Panc1 (cell line): ENCODE data around the gene WDR88. TPM values are rescaled to one million over a fixed set of nuclear protein-coding genes. Genes with fewer than 3 reads are reported as not detected.

Source experiments
- ATAC-seq: fragments of 200-7000 bp; cut with Tn5 transposase; 2 replicates; pipeline ENCODE4 v1.9.1; 2020; ENCODE audit warnings: mild to moderate bottlenecking, moderate library complexity
- BruUV-seq: library from RNA; stranded (reverse); fragments of 400-500 nt; replicated peaks from 2 replicates; lab custom pipeline; 2021; lab: Mats Ljungman, UMichigan
- CTCF ChIA-PET: fragments of 300-600 bp; sonication (Branson Sonifier 250); formaldehyde crosslinking; loops from one replicate; lab custom pipeline; 2022; ENCODE audit warnings: antibody characterized with exemption; lab: Charles Lee
- POLR2A ChIA-PET: fragments of 300-600 bp; sonication (Branson Sonifier 250); formaldehyde crosslinking; loops from one replicate; lab custom pipeline; 2022; ENCODE audit warnings: antibody characterized with exemption; lab: Charles Lee
- DNase-seq: peaks from one replicate; pipeline ENCODE4 v3.0.0-alpha.2; 2010; ENCODE audit warnings: low read depth, low spot score
- H3K27ac ChIP-seq: 2 replicates; pipeline ENCODE4 v1.5.1; 2011; ENCODE audit warnings: mild to moderate bottlenecking, low read length, inconsistent platforms
- H3K27me3 ChIP-seq: fragments of 200-500 bp; sonication (Bioruptor generic); 2 replicates; pipeline ENCODE4 v1.6.0; 2014; ENCODE audit warnings: low read length, inconsistent platforms; ENCODE audit not compliant: control insufficient read depth, insufficient read depth
- H3K36me3 ChIP-seq: fragments of 200-500 bp; sonication (Bioruptor generic); 2 replicates; pipeline ENCODE4 v1.5.1; 2014; ENCODE audit warnings: inconsistent platforms, mild to moderate bottlenecking, low read length, moderate library complexity; ENCODE audit not compliant: control insufficient read depth, insufficient read depth
- H3K4me1 ChIP-seq: 2 replicates; pipeline ENCODE4 v1.5.1; 2011; ENCODE audit warnings: inconsistent platforms, mild to moderate bottlenecking, low read length, moderate library complexity; ENCODE audit not compliant: control insufficient read depth, insufficient read depth
- H3K4me3 ChIP-seq, 2 experiments: 2 replicates each; pipeline ENCODE4 v1.5.1; 2011 to 2012; ENCODE audit warnings: low read depth in 2 of 2, low read length in 2 of 2, mild to moderate bottlenecking in 2 of 2, inconsistent platforms in 1 of 2, moderate library complexity in 1 of 2
- H3K9me3 ChIP-seq: fragments of 200-500 bp; sonication (Bioruptor generic); 2 replicates; pipeline ENCODE4 v1.5.1; 2014; ENCODE audit warnings: low read depth, mild to moderate bottlenecking, inconsistent platforms, low read length, moderate library complexity; ENCODE audit not compliant: control insufficient read depth, insufficient read depth
- POLR2AphosphoS5 ChIP-seq: IDR thresholded peaks from 2 replicates; pipeline ENCODE4 v1.6.1; 2012; ENCODE audit warnings: mild to moderate bottlenecking, low read depth, low read length, moderate library complexity
- REST ChIP-seq, 2 experiments: IDR thresholded peaks; 2 replicates each; pipeline ENCODE4 v1.6.1; 2011 to 2012; ENCODE audit warnings: low read depth in 2 of 2, control low read depth in 1 of 2, low read length in 1 of 2, mild to moderate bottlenecking in 1 of 2, moderate library complexity in 1 of 2; ENCODE audit not compliant: insufficient read depth in 1 of 2
- SIN3A ChIP-seq: IDR thresholded peaks from 2 replicates; pipeline ENCODE4 v1.6.1; 2012; ENCODE audit warnings: low read depth, mild to moderate bottlenecking, low read length, moderate library complexity, borderline replicate concordance; ENCODE audit not compliant: insufficient read depth
- TCF7L2 ChIP-seq: IDR thresholded peaks from 2 replicates; pipeline ENCODE4 v1.6.1; 2011; ENCODE audit warnings: mild to moderate bottlenecking, low read depth, low read length, inconsistent platforms
- in situ Hi-C: cut with HindIII; loops from 2 replicates; pipeline ENCODE4 v1.10.0; 2016; ENCODE audit warnings: low sequenced_read_pairs, low pct_unique_long_range_greater_than_20kb
- intact Hi-C: fragments of 100-400 bp; cut with micrococcal nuclease; formaldehyde crosslinking; loops from one replicate; pipeline ENCODE4 v1.10.0; 2022; ENCODE audit not compliant: unreplicated experiment
- total RNA-seq: library from RNA; stranded (reverse); gene quantifications from one replicate; pipeline ENCODE4 v1.2.1, GENCODE V29; 2021; ENCODE audit not compliant: unreplicated experiment
- TF ChIP-seq, protein P1 (sequence below): fragments of 450-650 bp; IDR thresholded peaks from 2 replicates; pipeline ENCODE4 v1.5.1; 2017; ENCODE audit warnings: mild to moderate bottlenecking

WDR88 gene
- total RNA-seq, 1 experiment from 2014 or later: 0.31 TPM

DNA sequence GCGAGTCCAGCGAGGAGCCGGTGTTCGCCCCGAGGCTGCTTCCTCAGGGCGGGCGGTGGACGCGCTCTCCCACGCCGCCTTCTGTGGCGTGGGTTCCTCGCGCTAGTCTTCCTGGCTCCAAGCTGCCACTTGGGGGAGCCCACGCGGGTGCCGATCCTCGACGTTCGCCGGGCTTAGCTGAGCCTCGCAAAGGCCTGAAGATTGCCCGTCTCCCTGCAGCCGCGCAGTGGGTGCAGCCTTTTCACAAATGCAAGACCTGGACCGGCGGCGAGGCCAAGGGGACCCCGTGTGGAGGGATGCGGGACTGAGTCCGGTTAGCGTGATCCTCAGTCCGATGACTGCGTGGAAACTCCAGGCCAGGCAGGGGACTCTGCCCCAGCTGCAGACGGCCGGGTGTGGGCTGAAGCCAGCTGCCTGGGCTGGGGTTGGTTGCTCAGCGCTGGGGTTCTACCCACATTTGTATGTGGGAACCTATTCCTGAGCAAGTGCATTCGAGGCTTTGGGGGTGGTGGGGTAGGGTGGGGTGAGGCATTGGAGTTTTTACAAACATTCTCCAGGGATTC is 45.6 kb downstream of the WDR88 start:
- Histone ChIP-seq H3K9me3 (no peaks in the 10 kb centered on the region), H3K27ac (peak overlapping the region; percentile 49), H3K36me3 (no peaks in the 10 kb centered on the region; the same call in 1 of the 2 replicates), H3K4me3 (peak overlapping the region; percentile 73 to 94), H3K27me3 (no peaks in the 10 kb centered on the region), H3K4me1 (peaks cover 25% of the 10 kb centered on the region)
- no peak for DNase-seq
- in situ Hi-C loops: no loop called here
- POLR2A ChIA-PET: interaction anchor here (0.5 to 0.8 kb wide), 2 partner anchors 31 to 114 kb away, joined by 5 to 7 read pairs; no protein-coding TSS in a partner anchor
- peak; percentile 56 for ATAC-seq
- intact Hi-C loops: no loop called here
- no TSS peak for BruUV-seq
- CTCF ChIA-PET: interaction anchor here (0.5 to 1.7 kb wide), 6 partner anchors 21 to 1026 kb away, joined by 3 to 7 read pairs (median 4); no protein-coding TSS in a partner anchor
- TF ChIP-seq POLR2AphosphoS5: no peak
- TF ChIP-seq TCF7L2: no peak
- no peak for TF ChIP-seq REST (IDR thresholded peaks at IDR 0.05; ENCODE audit: insufficient read depth in 1 of 2, low read depth in 2 of 2, low read length in 1 of 2)
- TF ChIP-seq SIN3A: no peak
- TF ChIP-seq, protein P1, sequence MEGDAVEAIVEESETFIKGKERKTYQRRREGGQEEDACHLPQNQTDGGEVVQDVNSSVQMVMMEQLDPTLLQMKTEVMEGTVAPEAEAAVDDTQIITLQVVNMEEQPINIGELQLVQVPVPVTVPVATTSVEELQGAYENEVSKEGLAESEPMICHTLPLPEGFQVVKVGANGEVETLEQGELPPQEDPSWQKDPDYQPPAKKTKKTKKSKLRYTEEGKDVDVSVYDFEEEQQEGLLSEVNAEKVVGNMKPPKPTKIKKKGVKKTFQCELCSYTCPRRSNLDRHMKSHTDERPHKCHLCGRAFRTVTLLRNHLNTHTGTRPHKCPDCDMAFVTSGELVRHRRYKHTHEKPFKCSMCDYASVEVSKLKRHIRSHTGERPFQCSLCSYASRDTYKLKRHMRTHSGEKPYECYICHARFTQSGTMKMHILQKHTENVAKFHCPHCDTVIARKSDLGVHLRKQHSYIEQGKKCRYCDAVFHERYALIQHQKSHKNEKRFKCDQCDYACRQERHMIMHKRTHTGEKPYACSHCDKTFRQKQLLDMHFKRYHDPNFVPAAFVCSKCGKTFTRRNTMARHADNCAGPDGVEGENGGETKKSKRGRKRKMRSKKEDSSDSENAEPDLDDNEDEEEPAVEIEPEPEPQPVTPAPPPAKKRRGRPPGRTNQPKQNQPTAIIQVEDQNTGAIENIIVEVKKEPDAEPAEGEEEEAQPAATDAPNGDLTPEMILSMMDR: peak; percentile 20; the same call in 1 of the 2 replicates

DNA sequence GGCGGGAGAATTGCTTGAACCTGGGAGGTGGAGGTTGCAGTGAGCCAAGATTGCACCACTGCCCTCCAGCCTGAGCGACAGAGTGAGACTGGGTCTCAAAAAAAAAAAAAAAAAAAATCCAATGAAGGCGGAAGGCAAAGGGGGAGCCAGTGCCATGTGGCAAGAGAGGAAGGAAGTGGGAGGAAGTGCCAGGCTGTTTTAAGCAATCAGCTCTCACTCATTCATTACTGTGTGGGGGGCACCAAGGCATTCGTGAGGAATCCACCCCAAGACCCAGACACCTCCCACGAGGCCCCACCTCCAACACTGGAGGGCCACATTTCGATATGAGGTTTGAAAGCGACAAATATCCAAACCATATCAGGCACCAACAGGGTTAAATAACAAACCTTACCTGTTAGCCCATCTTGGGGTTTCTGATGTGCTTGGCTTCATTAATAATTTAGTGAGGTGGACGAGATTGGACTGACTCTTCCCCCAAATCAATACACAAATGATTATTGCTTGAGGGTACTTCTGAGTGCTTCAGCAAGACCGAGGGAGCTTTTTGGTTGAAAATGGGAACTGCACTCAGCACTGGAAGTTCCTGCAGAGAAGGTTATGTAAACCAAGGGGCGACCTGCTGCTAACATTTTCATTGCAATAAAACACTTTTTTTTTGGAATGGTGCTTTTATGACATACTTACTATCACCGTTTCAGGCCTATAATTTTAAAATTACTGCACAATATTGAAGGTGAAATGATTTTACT is 54.7 kb downstream of the WDR88 start:
- ChIA-PET CTCF (interaction anchor here (0.7 kb wide), 1 partner anchor 8 kb away, joined by 6 read pairs; no protein-coding TSS in a partner anchor), POLR2A (no interaction called here)
- no peak for DNase-seq
- no peak overlapping the region for H3K4me3 ChIP-seq
- peaks cover 4% of the 10 kb centered on the region for H3K4me1 ChIP-seq
- intact Hi-C loops: no loop called here
- no peak for ATAC-seq
- H3K27ac ChIP-seq: no peak overlapping the region
- TF ChIP-seq, protein P1: no peak
- no peak for TF ChIP-seq REST (IDR thresholded peaks at IDR 0.05; ENCODE audit: insufficient read depth in 1 of 2, low read depth in 2 of 2, low read length in 1 of 2)
- TF ChIP-seq POLR2AphosphoS5: no peak
- no peak for TF ChIP-seq TCF7L2
- no peak for TF ChIP-seq SIN3A
- no TSS peak for BruUV-seq
- in situ Hi-C loops: no loop called here
- H3K36me3 ChIP-seq: no peaks in the 10 kb centered on the region
- H3K27me3 ChIP-seq: no peaks in the 10 kb centered on the region
- H3K9me3 ChIP-seq: no peaks in the 10 kb centered on the region
